Right cardiac atrium (tissue), 5 donors: Measurements from ENCODE around the gene DNAJC1. TPM values are rescaled to one million over a fixed set of nuclear protein-coding genes. Genes with fewer than 3 reads are reported as not detected.

ENCODE experiments used
- ATAC-seq, 2 donors: fragments of 200-7000 bp; cut with Tn5 transposase; one replicate each; pipeline versions ENCODE4 v1.8.0 to v1.9.1; 2020; ENCODE audit warnings: moderate library complexity in 2 of 2, mild to moderate bottlenecking in 1 of 2
- DNase-seq, 3 donors: peaks; one replicate each; pipeline ENCODE4 v3.0.0-alpha.2; 2020
- H3K27ac ChIP-seq: one replicate; pipeline ENCODE4 v1.5.1; 2013; ENCODE audit warnings: mild to moderate bottlenecking, low read length, control low read depth, moderate library complexity
- H3K27me3 ChIP-seq: one replicate; pipeline ENCODE4 v1.6.1; 2013; ENCODE audit not compliant: control insufficient read depth, insufficient read depth
- H3K4me1 ChIP-seq: one replicate; pipeline ENCODE4 v1.6.1; 2013; ENCODE audit warnings: low read length; ENCODE audit not compliant: control insufficient read depth, insufficient read depth
- H3K4me3 ChIP-seq: one replicate; pipeline ENCODE4 v1.5.1; 2013; ENCODE audit warnings: low read length, control low read depth
- H3K9me3 ChIP-seq: one replicate; pipeline ENCODE4 v1.6.1; 2013; ENCODE audit warnings: low read length; ENCODE audit not compliant: control insufficient read depth
- WGBS: extraction: QIAGEN DNeasy Blood & Tissue Kit; methylation state at CpG from one replicate; pipeline ENCODE4 v1.1.7; 2013; 5-methylcytosine and 5-hydroxymethylcytosine counted together
- intact Hi-C, 4 donors: fragments of 100-400 bp; cut with DNase I; formaldehyde crosslinking; loops; one replicate each; pipeline versions ENCODE4 v1.11.0 to v1.14.0; 2022 to 2023
- polyA plus RNA-seq: library from polyadenylated mRNA; stranded (reverse); fragments of 200-250 nt; gene quantifications from one replicate; pipeline ENCODE4 v1.2.3, GENCODE V29; 2013
- total RNA-seq, 4 donors: library from RNA; stranded (reverse); fragmentation: NEBNext Ultra II Directional; extraction: Animal tissue kit (Norgen Biotek cat#: 25700); gene quantifications; one replicate each; pipeline ENCODE4 v1.2.1, GENCODE V29; 2021
- donor health status: healthy with polysubstance abuse.
- donor health status: DM: no; HTN: yes; CAD: no.
- donor health status: DM: no; HTN: no; CAD: no.
- donor health status: DM: no; HTN: yes; CAD: no; lungs with severe emphysema.
- donor health status: DM: yes; HTN: yes; CAD: no.

The DNAJC1 gene
- total and polyA plus RNA-seq, 5 donors = 13.9 to 21.4 (median 16.2) TPM

DNA sequence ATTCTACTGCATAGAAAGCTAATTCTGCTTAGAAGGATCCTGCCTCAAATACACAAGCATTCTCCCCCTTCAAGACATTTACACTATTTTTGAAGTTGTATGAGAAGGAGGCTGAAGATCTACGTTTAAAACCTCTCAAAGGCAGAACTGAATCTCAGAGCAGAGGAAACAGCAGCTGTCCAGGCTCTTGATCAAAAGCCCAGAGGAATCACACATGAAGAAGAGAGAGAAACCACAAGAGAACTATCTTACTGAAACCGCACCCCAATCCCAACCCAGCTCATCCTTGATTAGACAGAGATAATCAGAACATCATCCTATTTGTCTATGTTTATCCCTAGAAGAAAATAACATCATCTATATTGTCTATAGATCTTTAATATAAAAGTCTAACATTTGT lies 2.2 kb upstream of the DNAJC1 start:
- ATAC-seq (no peak), DNase-seq (no peak)
- Histone ChIP-seq H3K9me3 (no peaks in the 10 kb centered on the region), H3K4me1 (no peaks in the 10 kb centered on the region), H3K4me3 (no peak overlapping the region), H3K27ac (no peak overlapping the region), H3K27me3 (no peaks in the 10 kb centered on the region)
- WGBS = 77% methylated on average over 2 of the region's 2 CpGs
- intact Hi-C loops = loop anchor here in 3 of 4 donors (10.0 kb wide), 3 partner anchors 219 to 429 kb away; partner anchors contain the start of gene BMI1 (in 1 of the 3)

DNA sequence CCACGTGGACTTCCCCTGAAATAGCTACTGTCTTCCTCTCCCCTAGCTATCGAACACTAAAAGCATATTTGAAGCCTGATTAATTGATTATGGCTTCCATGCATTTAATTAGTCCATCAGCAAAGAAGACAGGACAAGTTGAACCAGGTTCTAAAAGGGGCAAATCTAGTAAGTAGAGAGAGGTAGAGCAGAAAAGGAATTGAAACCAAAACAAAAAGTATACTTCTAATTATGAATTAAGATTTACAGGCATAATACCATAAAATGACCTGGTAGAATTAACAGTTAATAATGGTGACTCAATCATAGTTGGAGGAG lies 393 bp upstream of the DNAJC1 start:
- Histone ChIP-seq H3K27ac (no peak overlapping the region), H3K27me3 (no peaks in the 10 kb centered on the region), H3K9me3 (no peaks in the 10 kb centered on the region), H3K4me1 (no peaks in the 10 kb centered on the region), H3K4me3 (no peak overlapping the region)
- ATAC-seq (no peak), DNase-seq (no peak)
- intact Hi-C loops = loop anchor here in 3 of 4 donors (5.0 to 10.0 kb wide), 4 partner anchors 221 to 1068 kb away; partner anchors contain the start of gene BMI1 (in 1 of the 3)
- WGBS = 3% methylated on average over 2 of the region's 2 CpGs

DNA sequence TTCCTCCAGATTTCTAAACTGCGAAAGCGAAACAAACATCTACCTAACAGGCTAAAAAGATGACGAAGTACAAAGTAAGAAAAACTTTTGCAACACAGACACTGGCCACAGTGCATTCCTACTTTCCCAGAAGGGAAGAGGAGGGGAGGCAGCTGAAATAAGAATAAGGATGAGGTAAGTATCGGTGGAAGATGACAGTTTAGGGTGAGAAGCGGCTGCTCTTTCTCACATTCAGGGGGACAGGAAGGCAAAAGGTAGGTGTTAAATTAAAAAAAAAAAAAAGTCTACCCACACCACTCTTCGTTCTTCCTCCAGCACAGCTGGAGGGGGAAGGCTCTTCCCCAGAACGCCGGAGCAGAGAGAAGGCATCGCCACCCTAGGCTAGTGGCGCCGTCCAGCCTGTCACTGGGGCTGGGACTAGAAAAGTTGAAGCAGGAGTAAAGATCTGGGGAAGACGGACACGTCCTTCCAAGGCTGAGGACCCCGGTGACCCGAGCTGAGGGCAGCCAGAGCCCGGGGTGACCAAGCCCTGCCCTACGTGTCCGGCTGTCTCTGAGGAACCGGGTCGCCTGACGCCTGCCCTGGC lies 846 bp downstream of the DNAJC1 start:
- no peak for DNase-seq
- under 1% methylated on average over 21 of the region's 21 CpGs for WGBS
- ATAC-seq = peak; percentile 26 to 31

DNA sequence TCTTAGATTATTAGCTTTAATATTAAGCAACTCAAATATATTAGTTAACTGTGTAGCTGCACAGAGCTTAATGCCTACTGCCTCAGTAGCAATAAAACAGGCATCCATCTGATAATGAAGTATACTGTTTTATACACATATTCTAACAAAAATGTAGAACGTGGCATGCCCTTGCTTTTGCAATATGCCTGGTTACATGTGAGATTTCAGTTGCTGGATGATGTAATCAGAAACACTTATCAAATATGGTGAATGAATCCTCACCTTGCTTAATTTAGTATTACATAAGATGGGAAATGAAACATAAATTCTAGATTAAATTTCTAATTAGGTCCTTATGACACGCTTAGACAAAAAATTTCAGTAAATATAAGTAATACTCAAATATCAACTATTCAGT lies 8.0 kb downstream of the DNAJC1 start:
- no peaks in the 10 kb centered on the region for H3K9me3 ChIP-seq
- intact Hi-C loops = loop anchor here in 1 of 4 donors (10.0 kb wide), 1 partner anchor 239 kb away; no protein-coding TSS in a partner anchor
- 79% methylated on average over 2 of the region's 2 CpGs for WGBS
- no peak overlapping the region for H3K4me3 ChIP-seq
- no peaks in the 10 kb centered on the region for H3K27me3 ChIP-seq
- peaks cover 2% of the 10 kb centered on the region for H3K4me1 ChIP-seq
- no peak overlapping the region for H3K27ac ChIP-seq
- ATAC-seq (no peak), DNase-seq (no peak)

More for the DNA sequence above, 846 bp downstream of the DNAJC1 start:
- no peaks in the 10 kb centered on the region for H3K4me1 ChIP-seq
- peak overlapping the region; percentile 76 for H3K4me3 ChIP-seq
- peak overlapping the region; percentile 49 for H3K27ac ChIP-seq
- H3K27me3 ChIP-seq = no peaks in the 10 kb centered on the region
- intact Hi-C loops = loop anchor here in 3 of 4 donors (5.0 to 10.0 kb wide), 4 partner anchors 222 to 1070 kb away; partner anchors contain the start of gene BMI1 (in 1 of the 3)
- no peaks in the 10 kb centered on the region for H3K9me3 ChIP-seq

DNA sequence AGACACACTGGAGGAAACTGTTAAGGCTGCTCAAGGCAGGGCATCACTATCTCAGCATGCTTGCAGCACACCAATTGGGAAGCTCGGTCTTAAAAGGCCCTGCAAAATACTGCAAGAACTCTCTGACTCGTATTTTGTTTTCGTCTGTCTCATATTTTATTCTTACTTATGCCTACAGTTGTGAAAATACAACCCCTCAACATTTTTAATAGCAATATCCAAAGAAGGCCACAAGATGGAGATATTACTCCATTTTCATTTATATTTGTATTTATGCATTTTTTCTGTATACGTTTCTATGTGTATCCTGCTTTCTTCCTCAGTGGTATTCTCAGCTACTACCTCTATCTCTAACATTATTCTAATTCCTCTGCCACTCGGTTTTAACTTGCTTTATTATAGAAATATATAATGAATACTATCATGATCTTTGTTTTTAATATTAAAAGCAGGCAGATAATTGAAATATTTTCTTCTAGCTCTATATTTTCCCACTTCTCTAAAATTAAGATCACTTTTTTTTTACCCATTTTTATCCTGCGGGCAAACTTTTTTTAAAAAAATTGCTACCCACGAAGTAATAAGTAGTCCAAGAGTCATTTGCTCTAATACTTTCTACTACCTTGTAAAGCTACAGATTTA lies 10.0 kb downstream of the DNAJC1 start:
- ATAC-seq (no peak), DNase-seq (no peak)
- H3K4me3 ChIP-seq = no peak overlapping the region
- 73% methylated on average over 7 of the region's 7 CpGs for WGBS
- intact Hi-C loops = loop anchor here in 1 of 4 donors (10.0 kb wide), 1 partner anchor 241 kb away; no protein-coding TSS in a partner anchor
- no peaks in the 10 kb centered on the region for H3K27me3 ChIP-seq
- H3K27ac ChIP-seq = no peak overlapping the region
- no peaks in the 10 kb centered on the region for H3K9me3 ChIP-seq
- H3K4me1 ChIP-seq = peaks cover 2% of the 10 kb centered on the region

DNA sequence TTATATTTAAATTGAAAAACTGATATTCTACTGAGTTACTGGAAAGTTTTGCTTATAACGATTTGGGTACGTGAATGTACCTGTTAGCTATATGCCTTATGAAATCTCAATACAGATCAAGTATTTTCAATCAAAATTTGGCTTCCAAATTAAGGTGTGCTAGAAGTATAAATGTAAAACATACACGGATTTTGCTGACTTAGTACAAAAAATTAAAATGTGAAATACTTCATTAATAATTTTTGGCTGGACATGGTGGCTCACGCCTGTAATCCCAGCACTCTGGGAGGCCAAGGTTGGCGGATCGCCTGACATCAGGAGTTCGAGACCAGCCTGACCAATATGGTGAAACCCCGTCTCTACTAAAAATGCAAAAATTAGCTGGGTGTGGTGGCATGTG lies 11.7 kb downstream of the DNAJC1 start:
- DNase-seq (no peak), ATAC-seq (no peak)
- Histone ChIP-seq H3K4me1 (no peaks in the 10 kb centered on the region), H3K9me3 (no peaks in the 10 kb centered on the region), H3K27ac (no peak overlapping the region), H3K4me3 (no peak overlapping the region), H3K27me3 (no peaks in the 10 kb centered on the region)
- WGBS = 96% methylated on average over 8 of the region's 8 CpGs
- intact Hi-C loops = loop anchor here in 1 of 4 donors (10.0 kb wide), 1 partner anchor 243 kb away; no protein-coding TSS in a partner anchor

DNA sequence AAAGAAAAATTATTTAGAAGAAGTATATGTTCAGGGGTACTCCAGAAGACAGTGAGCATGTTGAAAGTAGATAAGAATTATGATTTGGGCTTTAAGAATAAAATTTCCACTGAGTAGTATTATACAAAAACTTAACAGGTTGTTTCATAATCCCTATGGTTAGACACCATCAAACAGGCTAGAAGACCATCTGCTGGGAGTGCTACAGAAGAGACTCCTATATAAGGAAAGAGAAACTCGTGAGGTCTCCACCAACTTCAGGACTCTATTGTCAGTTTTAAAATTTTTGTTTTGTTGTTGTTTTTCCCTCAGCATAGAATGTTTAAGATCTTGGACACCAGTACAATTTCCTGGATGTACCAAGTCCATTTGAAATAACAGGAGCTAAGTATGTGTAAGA lies 13.1 kb downstream of the DNAJC1 start:
- WGBS = 63% methylated on average over 1 of the region's 1 CpG
- intact Hi-C loops = loop anchor here in 1 of 4 donors (10.0 kb wide), 1 partner anchor 244 kb away; no protein-coding TSS in a partner anchor
- H3K4me1 ChIP-seq = no peaks in the 10 kb centered on the region
- H3K27ac ChIP-seq = no peak overlapping the region
- DNase-seq (no peak), ATAC-seq (no peak)
- no peaks in the 10 kb centered on the region for H3K27me3 ChIP-seq
- no peak overlapping the region for H3K4me3 ChIP-seq
- no peaks in the 10 kb centered on the region for H3K9me3 ChIP-seq

DNA sequence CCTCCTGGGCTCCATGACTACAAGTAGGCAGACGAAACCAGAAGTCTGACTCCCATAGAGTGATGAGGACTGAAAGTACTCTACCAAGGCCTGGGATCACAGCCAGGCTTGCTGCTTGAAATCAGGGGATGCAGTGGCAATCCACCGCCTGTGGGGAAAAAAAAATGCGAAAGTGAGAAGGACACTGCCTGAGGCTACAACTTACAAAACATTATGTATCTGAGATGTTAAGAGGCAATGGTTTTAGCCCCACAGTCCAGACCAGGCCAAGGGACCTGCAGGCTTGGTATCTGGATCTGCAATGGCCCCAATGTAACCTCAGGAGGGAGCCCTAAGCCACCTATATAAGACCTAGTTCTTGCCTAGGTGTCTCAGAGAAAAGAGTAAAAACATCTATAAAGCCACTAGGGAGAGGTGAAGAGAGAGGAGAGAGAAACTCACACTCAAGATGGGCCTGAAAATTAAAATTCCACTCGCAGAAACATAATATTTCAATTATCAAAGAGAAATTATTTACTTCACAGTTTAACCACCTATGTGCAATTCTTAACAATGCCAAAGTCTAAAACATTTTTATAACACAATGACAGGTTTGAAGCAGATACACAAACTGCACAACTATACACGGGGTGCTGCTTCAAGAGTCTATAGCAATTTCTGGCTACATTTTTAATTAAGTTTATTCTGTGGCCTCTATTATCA lies 13.9 kb downstream of the DNAJC1 start:
- Histone ChIP-seq H3K27ac (no peak overlapping the region), H3K27me3 (no peaks in the 10 kb centered on the region), H3K9me3 (no peaks in the 10 kb centered on the region), H3K4me3 (no peak overlapping the region), H3K4me1 (no peaks in the 10 kb centered on the region)
- ATAC-seq (peak; percentile 89 to 93), DNase-seq (peak; percentile 61 to 86 (median 75))
- WGBS = 41% methylated on average over 5 of the region's 5 CpGs
- intact Hi-C loops = loop anchor here in 1 of 4 donors (10.0 kb wide), 1 partner anchor 245 kb away; no protein-coding TSS in a partner anchor

DNA sequence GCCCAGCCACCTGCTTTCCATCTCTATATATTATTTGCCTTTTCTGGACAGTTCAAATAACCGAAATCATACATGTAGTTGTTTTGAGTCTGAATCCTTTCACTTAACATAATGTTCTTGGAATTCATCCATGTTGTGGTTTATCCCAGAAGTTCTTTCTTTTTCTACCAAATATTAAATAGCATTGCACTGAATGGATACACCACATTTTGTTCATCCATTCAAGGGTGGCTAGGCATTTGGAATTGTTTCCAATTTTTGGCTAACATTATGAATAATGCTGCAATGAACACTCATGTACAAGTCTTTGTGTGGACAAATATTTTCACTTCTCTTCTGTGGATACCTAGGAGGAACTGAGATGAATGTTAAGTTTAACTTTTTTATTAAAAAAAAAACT lies 18.0 kb downstream of the DNAJC1 start:
- intact Hi-C loops = no loop called here
- H3K27me3 ChIP-seq = no peaks in the 10 kb centered on the region
- DNase-seq = no peak
- no peak overlapping the region for H3K27ac ChIP-seq
- no peak for ATAC-seq
- no peaks in the 10 kb centered on the region for H3K9me3 ChIP-seq
- H3K4me3 ChIP-seq = no peak overlapping the region
- WGBS = 93% methylated on average over 1 of the region's 1 CpG
- no peaks in the 10 kb centered on the region for H3K4me1 ChIP-seq

DNA sequence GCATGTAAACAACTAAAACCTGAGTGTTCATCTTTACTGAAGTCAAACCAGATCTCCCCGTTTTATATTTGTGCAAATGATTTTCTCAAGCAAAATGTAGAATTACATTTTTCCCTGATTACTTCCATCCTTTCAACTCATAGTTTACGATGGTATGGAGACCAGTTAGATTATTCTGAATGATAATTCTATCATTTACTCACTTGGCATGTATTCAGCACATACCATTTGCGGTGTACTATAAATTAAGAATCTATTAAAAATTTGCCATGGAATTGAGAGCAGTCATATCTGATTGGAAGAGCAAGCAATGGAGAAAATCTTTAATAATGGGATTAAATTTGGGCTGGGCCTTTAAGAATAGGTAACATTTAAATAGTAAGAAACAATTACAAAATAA lies 22.4 kb downstream of the DNAJC1 start:
- ATAC-seq (no peak), DNase-seq (no peak)
- H3K27ac ChIP-seq = no peak overlapping the region
- intact Hi-C loops = no loop called here
- H3K4me3 ChIP-seq = no peak overlapping the region
- no peaks in the 10 kb centered on the region for H3K4me1 ChIP-seq
- no peaks in the 10 kb centered on the region for H3K9me3 ChIP-seq
- 86% methylated on average over 3 of the region's 3 CpGs for WGBS
- H3K27me3 ChIP-seq = no peaks in the 10 kb centered on the region

DNA sequence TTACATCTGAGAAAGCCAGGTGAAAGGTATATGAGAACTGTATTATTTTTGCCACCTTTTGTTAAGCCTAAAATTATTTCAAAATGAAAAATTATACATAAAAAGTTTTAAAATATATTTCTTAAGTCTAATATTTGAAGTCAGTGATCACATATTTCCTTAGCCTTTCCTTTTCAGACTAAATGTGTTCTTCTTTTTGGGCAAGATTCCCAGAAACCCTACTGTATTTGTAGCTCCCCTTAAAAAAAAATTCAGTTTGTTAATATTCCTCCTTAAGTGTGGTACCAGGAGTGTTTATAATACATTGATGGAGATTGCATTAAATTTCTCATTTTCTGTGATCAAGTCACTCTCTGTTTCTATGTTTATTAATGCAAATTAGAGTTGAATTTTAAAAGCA lies 22.8 kb downstream of the DNAJC1 start:
- intact Hi-C loops = no loop called here
- Histone ChIP-seq H3K4me1 (no peaks in the 10 kb centered on the region), H3K27ac (no peak overlapping the region), H3K4me3 (no peak overlapping the region), H3K9me3 (no peaks in the 10 kb centered on the region), H3K27me3 (no peaks in the 10 kb centered on the region)
- DNase-seq (no peak), ATAC-seq (no peak)
